Panc1 (cell line): ENCODE results near the gene EDAR.

Experiments used
- CTCF ChIP-seq: fragments of 450-650 bp; IDR thresholded peaks from 2 replicates; pipeline ENCODE4 v1.5.1; 2017; ENCODE audit warnings: mild to moderate bottlenecking
- POLR2AphosphoS5 ChIP-seq: IDR thresholded peaks from 2 replicates; pipeline ENCODE4 v1.6.1; 2012; ENCODE audit warnings: mild to moderate bottlenecking, low read depth, low read length, moderate library complexity
- REST ChIP-seq, 2 experiments: IDR thresholded peaks; 2 replicates each; pipeline ENCODE4 v1.6.1; 2011 to 2012; ENCODE audit warnings: low read depth in 2 of 2, control low read depth in 1 of 2, low read length in 1 of 2, mild to moderate bottlenecking in 1 of 2, moderate library complexity in 1 of 2; ENCODE audit not compliant: insufficient read depth in 1 of 2
- SIN3A ChIP-seq: IDR thresholded peaks from 2 replicates; pipeline ENCODE4 v1.6.1; 2012; ENCODE audit warnings: low read depth, mild to moderate bottlenecking, low read length, moderate library complexity, borderline replicate concordance; ENCODE audit not compliant: insufficient read depth
- TCF7L2 ChIP-seq: IDR thresholded peaks from 2 replicates; pipeline ENCODE4 v1.6.1; 2011; ENCODE audit warnings: mild to moderate bottlenecking, low read depth, low read length, inconsistent platforms

GRCh38 chr2:108925286-108925685, 63.7 kb downstream of the EDAR start:
- TF ChIP-seq POLR2AphosphoS5 (no peak), CTCF (no peak), SIN3A (no peak), REST (IDR thresholded peaks at IDR 0.05; ENCODE audit: insufficient read depth in 1 of 2, low read depth in 2 of 2, low read length in 1 of 2) (no peak), TCF7L2 (no peak)
